Vagina (tissue), 2 donors: ENCODE measurements around the gene BCR. TPM values are rescaled to one million over a fixed set of nuclear protein-coding genes. Genes with fewer than 3 reads are reported as not detected.

Experiments used
- DNase-seq, 2 donors: peaks; one replicate each; pipeline ENCODE4 v3.0.0-alpha.2; 2017; ENCODE audit errors: extremely low spot score in 2 of 2
- H3K27ac ChIP-seq: fragments of 200-600 bp; sonication (generic); one replicate; pipeline ENCODE4 v1.5.1; 2019
- H3K27me3 ChIP-seq: fragments of 200-600 bp; sonication (generic); one replicate; pipeline ENCODE4 v1.5.1; 2019
- H3K36me3 ChIP-seq, 2 donors: fragments of 200-600 bp; sonication (generic); one replicate each; pipeline ENCODE4 v1.5.1; 2017 to 2019
- H3K4me1 ChIP-seq: fragments of 200-600 bp; sonication (generic); one replicate; pipeline ENCODE4 v1.5.1; 2019
- H3K4me3 ChIP-seq, 2 donors: fragments of 200-600 bp; sonication (generic); 1 replicate in 1 of 2; 2 replicates in 1 of 2; pipeline ENCODE4 v1.5.1; 2016 to 2019
- H3K9me3 ChIP-seq: fragments of 200-600 bp; sonication (generic); one replicate; pipeline ENCODE4 v1.5.1; 2019
- POLR2A ChIP-seq, 2 donors: fragments of 450-650 bp; IDR thresholded peaks; one replicate each; pipeline ENCODE4 v1.6.1; 2017; ENCODE audit warnings: antibody characterized with exemption in 2 of 2, mild to moderate bottlenecking in 2 of 2, moderate library complexity in 2 of 2
- POLR2AphosphoS5 ChIP-seq, 2 donors: sonication (generic); formaldehyde crosslinking; IDR thresholded peaks; one replicate each; pipeline ENCODE4 v1.9.0; 2017; ENCODE audit warnings: antibody characterized with exemption in 2 of 2, mild to moderate bottlenecking in 2 of 2, low read depth in 1 of 2; ENCODE audit not compliant: insufficient read depth in 1 of 2
- intact Hi-C: fragments of 100-400 bp; cut with DNase I; formaldehyde crosslinking; loops from one replicate; pipeline ENCODE4 v1.15.1; 2023
- total RNA-seq: library from RNA; depleted of rRNA; stranded (reverse); fragments of >200 nt; gene quantifications from one replicate; pipeline ENCODE4 v1.2.3, GENCODE V29; 2016
- TF ChIP-seq, protein P1 (sequence below), 3 experiments: fragments of 450-650 bp in 2 of 3; fragments of 200-600 bp in 1 of 3; sonication (generic) in 1 of 3; IDR thresholded peaks; one replicate each; pipeline ENCODE4 v1.5.1; 2017 to 2019; ENCODE audit warnings: antibody characterized with exemption in 3 of 3, mild to moderate bottlenecking in 2 of 3, moderate library complexity in 2 of 3

Gene BCR
- total RNA-seq, 1 donor from 2014 or later, result 52.5 TPM

DNA sequence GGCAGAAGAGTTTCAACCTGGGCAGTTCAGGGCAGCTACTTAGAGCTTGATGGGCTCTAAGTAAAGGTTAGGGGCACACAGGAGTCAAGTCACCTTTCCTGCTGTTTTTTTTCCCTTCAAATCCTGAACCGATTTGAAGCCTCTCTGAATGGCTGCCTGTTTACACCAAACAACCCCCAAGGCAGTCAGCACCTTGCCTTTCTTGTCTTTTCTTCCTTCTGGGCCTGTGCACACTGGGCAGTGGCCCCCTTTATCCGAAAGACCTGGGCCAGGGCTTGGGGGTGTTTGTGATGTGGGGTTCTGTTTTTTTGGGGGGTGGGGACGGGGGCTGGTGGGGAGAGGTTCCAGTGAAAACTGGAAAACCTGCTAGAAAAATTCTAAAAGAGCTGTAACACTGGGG lies 42.8 kb upstream of the BCR start:
- H3K9me3 ChIP-seq, result no peaks in the 10 kb centered on the region
- intact Hi-C loops, result no loop called here
- H3K27me3 ChIP-seq, result no peaks in the 10 kb centered on the region
- H3K4me1 ChIP-seq, result peaks cover 29% of the 10 kb centered on the region
- TF ChIP-seq POLR2AphosphoS5 (IDR thresholded peaks at IDR 0.05; ENCODE audit: insufficient read depth in 1 of 2, low read depth in 1 of 2), result no peak
- TF ChIP-seq, protein P1, sequence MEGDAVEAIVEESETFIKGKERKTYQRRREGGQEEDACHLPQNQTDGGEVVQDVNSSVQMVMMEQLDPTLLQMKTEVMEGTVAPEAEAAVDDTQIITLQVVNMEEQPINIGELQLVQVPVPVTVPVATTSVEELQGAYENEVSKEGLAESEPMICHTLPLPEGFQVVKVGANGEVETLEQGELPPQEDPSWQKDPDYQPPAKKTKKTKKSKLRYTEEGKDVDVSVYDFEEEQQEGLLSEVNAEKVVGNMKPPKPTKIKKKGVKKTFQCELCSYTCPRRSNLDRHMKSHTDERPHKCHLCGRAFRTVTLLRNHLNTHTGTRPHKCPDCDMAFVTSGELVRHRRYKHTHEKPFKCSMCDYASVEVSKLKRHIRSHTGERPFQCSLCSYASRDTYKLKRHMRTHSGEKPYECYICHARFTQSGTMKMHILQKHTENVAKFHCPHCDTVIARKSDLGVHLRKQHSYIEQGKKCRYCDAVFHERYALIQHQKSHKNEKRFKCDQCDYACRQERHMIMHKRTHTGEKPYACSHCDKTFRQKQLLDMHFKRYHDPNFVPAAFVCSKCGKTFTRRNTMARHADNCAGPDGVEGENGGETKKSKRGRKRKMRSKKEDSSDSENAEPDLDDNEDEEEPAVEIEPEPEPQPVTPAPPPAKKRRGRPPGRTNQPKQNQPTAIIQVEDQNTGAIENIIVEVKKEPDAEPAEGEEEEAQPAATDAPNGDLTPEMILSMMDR (IDR thresholded peaks at IDR 0.05), result no peak
- no peak for TF ChIP-seq POLR2A (IDR thresholded peaks at IDR 0.05)
- H3K36me3 ChIP-seq, result no peaks in the 10 kb centered on the region
- peak overlapping the region; percentile 0 for H3K27ac ChIP-seq
- H3K4me3 ChIP-seq, result no peak overlapping the region
- no peak for DNase-seq

DNA sequence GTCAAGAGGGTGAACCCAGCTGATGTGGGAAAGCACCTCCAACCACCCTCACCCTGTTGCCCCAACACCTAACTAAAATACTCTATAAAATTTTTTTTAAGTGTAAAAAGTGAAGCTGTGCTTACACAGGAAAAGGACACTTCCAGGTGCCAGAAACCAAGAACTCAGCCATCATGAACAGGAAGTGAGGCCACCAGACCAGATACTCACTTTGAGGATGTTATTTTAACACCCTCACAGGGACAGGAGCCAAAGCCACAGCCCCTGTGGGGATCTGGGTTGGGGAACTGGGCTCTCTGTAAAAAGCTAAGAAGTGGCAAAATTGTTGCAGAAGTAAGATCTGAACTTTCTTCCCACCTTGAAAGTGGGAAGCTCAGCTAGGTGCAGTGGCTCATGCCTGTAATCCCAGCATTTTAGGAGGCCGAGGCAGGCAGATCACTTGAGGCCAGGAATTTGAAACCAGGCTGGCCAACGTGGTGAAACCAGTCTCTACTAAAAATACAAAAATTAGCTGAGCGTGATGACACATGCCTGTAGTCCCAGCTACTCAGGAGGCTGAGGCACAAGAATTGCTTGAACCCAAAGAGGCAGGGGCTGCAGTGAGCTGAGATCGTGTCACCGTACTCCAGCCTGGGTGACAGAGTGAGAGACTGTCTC lies 42.3 kb upstream of the BCR start:
- H3K4me3 ChIP-seq, result no peak overlapping the region
- H3K9me3 ChIP-seq, result no peaks in the 10 kb centered on the region
- TF ChIP-seq POLR2AphosphoS5 (IDR thresholded peaks at IDR 0.05; ENCODE audit: insufficient read depth in 1 of 2, low read depth in 1 of 2) (no peak), POLR2A (IDR thresholded peaks at IDR 0.05) (no peak)
- TF ChIP-seq, protein P1 (IDR thresholded peaks at IDR 0.05), result no peak
- intact Hi-C loops, result no loop called here
- H3K27ac ChIP-seq, result peak overlapping the region; percentile 0
- peaks cover 33% of the 10 kb centered on the region for H3K4me1 ChIP-seq
- no peak for DNase-seq
- no peaks in the 10 kb centered on the region for H3K27me3 ChIP-seq
- H3K36me3 ChIP-seq, result no peaks in the 10 kb centered on the region

DNA sequence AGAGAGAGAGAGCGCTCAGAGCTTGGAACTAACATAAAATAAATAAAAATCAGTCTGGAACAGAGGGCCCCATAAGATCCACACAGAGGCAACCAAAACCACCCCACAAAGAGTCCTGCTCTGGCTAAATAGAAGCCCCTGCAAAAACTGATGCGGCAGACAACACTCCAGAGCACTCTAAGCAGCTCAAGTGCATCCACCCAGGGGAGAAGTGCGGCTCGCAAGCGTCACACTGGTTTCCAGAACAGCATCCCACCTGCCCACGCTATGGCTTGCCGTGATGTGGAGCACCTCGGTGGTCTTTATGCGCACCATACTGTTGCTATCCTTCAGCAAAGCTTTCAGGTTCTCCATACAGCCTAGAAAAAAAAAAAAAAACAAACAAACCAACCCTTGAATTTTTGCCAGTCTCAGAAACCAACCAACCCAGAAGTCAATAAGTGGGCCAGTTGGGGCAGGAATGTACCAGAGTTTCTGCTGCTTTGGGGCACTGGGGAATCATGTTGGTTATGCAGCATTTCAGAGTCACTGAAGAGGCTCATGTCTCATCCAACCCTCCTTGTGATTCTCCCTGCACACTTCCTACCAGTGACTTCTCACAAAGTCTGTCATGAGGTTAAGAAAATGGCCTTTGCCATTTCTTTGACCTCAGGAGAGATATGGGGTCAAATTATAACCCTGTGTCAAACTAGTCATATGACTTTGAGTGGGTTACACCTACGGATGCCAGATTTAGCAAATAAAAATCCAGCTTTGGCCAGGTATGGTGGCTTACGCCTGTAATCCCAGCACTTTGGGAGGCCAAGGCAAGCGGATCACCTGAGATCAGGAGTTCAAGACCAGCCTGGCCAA lies 41.5 kb upstream of the BCR start:
- Histone ChIP-seq H3K4me1 (peaks cover 33% of the 10 kb centered on the region), H3K27ac (peak overlapping the region; percentile 0), H3K4me3 (no peak overlapping the region), H3K27me3 (no peaks in the 10 kb centered on the region), H3K9me3 (no peaks in the 10 kb centered on the region), H3K36me3 (no peaks in the 10 kb centered on the region)
- no peak for DNase-seq
- no peak for TF ChIP-seq POLR2AphosphoS5 (IDR thresholded peaks at IDR 0.05; ENCODE audit: insufficient read depth in 1 of 2, low read depth in 1 of 2)
- TF ChIP-seq POLR2A (IDR thresholded peaks at IDR 0.05), result no peak
- TF ChIP-seq, protein P1 (IDR thresholded peaks at IDR 0.05), result no peak
- intact Hi-C loops, result no loop called here

DNA sequence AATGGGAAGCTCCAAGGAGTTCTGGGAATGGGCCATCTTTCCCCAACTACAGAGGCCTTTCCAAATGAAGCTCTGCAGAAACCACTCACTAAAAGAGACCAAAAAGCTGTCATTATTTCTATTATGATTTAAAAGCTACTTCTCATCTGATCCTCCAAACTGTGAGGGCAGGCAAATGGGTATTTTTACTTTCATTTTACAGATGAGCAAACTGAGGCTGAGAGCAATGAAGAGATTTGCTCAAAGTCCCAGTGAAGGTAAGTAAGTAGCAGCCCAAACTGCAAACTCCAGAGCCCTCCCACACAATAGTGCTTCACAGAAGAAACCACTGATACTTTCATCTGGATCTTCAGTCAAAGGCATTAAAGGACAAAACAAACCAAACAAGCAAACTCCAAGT lies 39.9 kb upstream of the BCR start:
- no peaks in the 10 kb centered on the region for H3K9me3 ChIP-seq
- no peaks in the 10 kb centered on the region for H3K36me3 ChIP-seq
- H3K4me1 ChIP-seq, result peaks cover 44% of the 10 kb centered on the region
- no peak for DNase-seq
- TF ChIP-seq, protein P1 (IDR thresholded peaks at IDR 0.05), result no peak
- TF ChIP-seq POLR2A (IDR thresholded peaks at IDR 0.05), result no peak
- TF ChIP-seq POLR2AphosphoS5 (IDR thresholded peaks at IDR 0.05; ENCODE audit: insufficient read depth in 1 of 2, low read depth in 1 of 2), result no peak
- no peak overlapping the region for H3K4me3 ChIP-seq
- no peak overlapping the region for H3K27ac ChIP-seq
- H3K27me3 ChIP-seq, result no peaks in the 10 kb centered on the region
- intact Hi-C loops, result no loop called here
